Measurements from ENCODE around the gene PKD2L2.
A peak's percentile ranks its signal among the peaks of the same experiment; 100 is the strongest.
"Not testable (repeated sequence)": the region's sequence is repeated elsewhere in the genome, so short reads cannot be mapped to it uniquely, and the experiment has no call there.

Gene PKD2L2

GRCh38 chr5:137888466-137888862, 793 bp upstream of the PKD2L2 start:
- DNase-seq: no peak

- DNase-seq: no peak
Observed at GRCh38 chr5:137890845-137891244, 1.6 kb downstream of the PKD2L2 start.

GRCh38 chr5:137891849-137892248, 2.6 kb downstream of the PKD2L2 start:
- no peak for DNase-seq

GRCh38 chr5:137894586-137894985, 5.3 kb downstream of the PKD2L2 start:
- no peak for DNase-seq

GRCh38 chr5:137896560-137896959, 7.3 kb downstream of the PKD2L2 start:
- no peak for DNase-seq

GRCh38 chr5:137899493-137899892, 10.2 kb downstream of the PKD2L2 start:
- no peak for DNase-seq

- no peak for DNase-seq
Observed at GRCh38 chr5:137901011-137901817, 12.0 kb downstream of the PKD2L2 start.

GRCh38 chr5:137902408-137903133, 13.3 kb downstream of the PKD2L2 start:
- no peak for DNase-seq

- no peak for DNase-seq
Observed at GRCh38 chr5:137914758-137915157, 25.5 kb downstream of the PKD2L2 start.

- no peak for DNase-seq
Observed at GRCh38 chr5:137916923-137917322, 27.7 kb downstream of the PKD2L2 start.

- DNase-seq: no peak
Observed at GRCh38 chr5:137921931-137922330, 32.7 kb downstream of the PKD2L2 start.

- DNase-seq: no peak
Observed at GRCh38 chr5:137923856-137924255, 34.6 kb downstream of the PKD2L2 start.

GRCh38 chr5:137932800-137933199, 43.5 kb downstream of the PKD2L2 start:
- no peak for DNase-seq

- DNase-seq: peak in 1 of 14 donors; percentile 7
Observed at GRCh38 chr5:137933491-137933911, 44.2 kb downstream of the PKD2L2 start.

GRCh38 chr5:137935190-137935589, 45.9 kb downstream of the PKD2L2 start:
- no peak for DNase-seq

- DNase-seq: no peak
Observed at GRCh38 chr5:137935694-137936093, 46.4 kb downstream of the PKD2L2 start.

- no peak for DNase-seq
Observed at GRCh38 chr5:137937994-137938750, 48.9 kb downstream of the PKD2L2 start.

- DNase-seq: no peak
Observed at GRCh38 chr5:137938751-137939143, 49.5 kb downstream of the PKD2L2 start.

GRCh38 chr5:137939331-137939730, 50.1 kb downstream of the PKD2L2 start:
- no peak for DNase-seq

- DNase-seq: not testable (repeated sequence)
Observed at GRCh38 chr5:137944280-137944679, 55.0 kb downstream of the PKD2L2 start.

GRCh38 chr5:137945825-137946224, 56.6 kb downstream of the PKD2L2 start:
- no peak for DNase-seq

- DNase-seq: peak in 2 of 14 donors; percentile 4 to 22
Observed at GRCh38 chr5:137954131-137954879, 65.0 kb downstream of the PKD2L2 start.

Data from C1 segment of cervical spinal cord (tissue), 14 donors.